Liver (tissue), 9 donors: ENCODE measurements around the gene ALS2CL. TPM values are rescaled to one million over a fixed set of nuclear protein-coding genes. Genes with fewer than 3 reads are reported as not detected.

Source experiments
- DNase-seq: peaks from one replicate; pipeline ENCODE4 v3.0.0-alpha.2; 2017; ENCODE audit warnings: low spot score
- H3K27ac ChIP-seq, 2 donors: one replicate each; pipeline ENCODE4 v1.7.0; 2013; ENCODE audit warnings: inconsistent platforms in 2 of 2, low read length in 2 of 2, control low read depth in 1 of 2, low read depth in 1 of 2, mild to moderate bottlenecking in 1 of 2
- H3K27me3 ChIP-seq, 4 donors: one replicate each; pipeline versions ENCODE4 v1.6.1 to v1.7.0; 2013; ENCODE audit warnings: low read length in 3 of 4, inconsistent platforms in 1 of 4, mild to moderate bottlenecking in 1 of 4, moderate library complexity in 1 of 4; ENCODE audit not compliant: control insufficient read depth in 4 of 4, insufficient read depth in 4 of 4
- H3K36me3 ChIP-seq, 4 donors: one replicate each; pipeline versions ENCODE4 v1.6.1 to v1.7.0; 2013; ENCODE audit warnings: low read length in 3 of 4, mild to moderate bottlenecking in 3 of 4, low read depth in 1 of 4, moderate library complexity in 1 of 4; ENCODE audit not compliant: control insufficient read depth in 4 of 4, insufficient read depth in 3 of 4
- H3K4me1 ChIP-seq, 4 donors: one replicate each; pipeline versions ENCODE4 v1.6.1 to v1.7.0; 2013; ENCODE audit warnings: low read length in 3 of 4, mild to moderate bottlenecking in 3 of 4, moderate library complexity in 1 of 4; ENCODE audit not compliant: control insufficient read depth in 4 of 4, insufficient read depth in 4 of 4
- H3K4me3 ChIP-seq, 3 donors: one replicate each; pipeline versions ENCODE4 v1.6.1 to v1.7.0; 2013; ENCODE audit warnings: low read length in 3 of 3, control low read depth in 1 of 3, low read depth in 1 of 3, mild to moderate bottlenecking in 1 of 3
- H3K9ac ChIP-seq, 2 donors: one replicate each; pipeline ENCODE4 v1.7.0; 2013; ENCODE audit warnings: low read length in 2 of 2, mild to moderate bottlenecking in 2 of 2, moderate library complexity in 2 of 2, control low read depth in 1 of 2, low read depth in 1 of 2
- H3K9me3 ChIP-seq, 4 donors: one replicate each; pipeline versions ENCODE4 v1.6.1 to v1.7.0; 2013; ENCODE audit warnings: low read length in 3 of 4; ENCODE audit not compliant: control insufficient read depth in 4 of 4
- ATF3 ChIP-seq: IDR thresholded peaks from 2 replicates; pipeline ENCODE4 v1.6.1; 2016; ENCODE audit warnings: antibody characterized with exemption
- CTCF ChIP-seq: fragments of 150-350 bp; IDR thresholded peaks from 2 replicates; pipeline ENCODE4 v1.5.1; 2017; ENCODE audit warnings: improper control_type of control experiment, low read depth, low read length; ENCODE audit not compliant: missing input control
- EGR1 ChIP-seq, 2 donors: IDR thresholded peaks; 2 replicates each; pipeline ENCODE4 v1.6.1; 2016 to 2018; ENCODE audit warnings: antibody characterized with exemption in 2 of 2, low read depth in 2 of 2
- FOXA1 ChIP-seq: IDR thresholded peaks from 2 replicates; pipeline ENCODE4 v1.6.1; 2016; ENCODE audit warnings: antibody characterized with exemption
- FOXA2 ChIP-seq: IDR thresholded peaks from 2 replicates; pipeline ENCODE4 v1.6.1; 2016; ENCODE audit warnings: antibody characterized with exemption
- GABPA ChIP-seq, 2 donors: IDR thresholded peaks in 1 of 2; conservative IDR thresholded peaks in 1 of 2; 2 replicates each; pipeline ENCODE4 v1.6.1; 2016; ENCODE audit warnings: antibody characterized with exemption in 2 of 2, mild to moderate bottlenecking in 1 of 2, moderate library complexity in 1 of 2
- HNF4A ChIP-seq, 2 donors: conservative IDR thresholded peaks; 2 replicates each; pipeline ENCODE4 v1.6.1; 2016; ENCODE audit warnings: antibody characterized with exemption in 2 of 2, mild to moderate bottlenecking in 2 of 2
- HNF4G ChIP-seq: IDR thresholded peaks from 2 replicates; pipeline ENCODE4 v1.6.1; 2016; ENCODE audit warnings: antibody characterized with exemption
- JUND ChIP-seq, 2 donors: IDR thresholded peaks; 2 replicates each; pipeline ENCODE4 v1.6.1; 2016; ENCODE audit warnings: antibody characterized with exemption in 2 of 2
- MAX ChIP-seq: IDR thresholded peaks from 2 replicates; pipeline ENCODE4 v1.6.1; 2016; ENCODE audit warnings: antibody characterized with exemption
- NR2F2 ChIP-seq: IDR thresholded peaks from 2 replicates; pipeline ENCODE4 v1.6.1; 2016; ENCODE audit warnings: antibody characterized with exemption
- RAD21 ChIP-seq, 2 donors: IDR thresholded peaks; 2 replicates each; pipeline ENCODE4 v1.6.1; 2016; ENCODE audit warnings: antibody characterized with exemption in 2 of 2, mild to moderate bottlenecking in 2 of 2
- RXRA ChIP-seq, 2 donors: IDR thresholded peaks; 2 replicates each; pipeline ENCODE4 v1.6.1; 2017 to 2018; ENCODE audit warnings: antibody characterized with exemption in 2 of 2, mild to moderate bottlenecking in 1 of 2
- SP1 ChIP-seq: IDR thresholded peaks from 2 replicates; pipeline ENCODE4 v1.6.1; 2018; ENCODE audit warnings: antibody characterized with exemption, mild to moderate bottlenecking
- TAF1 ChIP-seq: conservative IDR thresholded peaks from 2 replicates; pipeline ENCODE4 v1.6.1; 2016; ENCODE audit warnings: antibody characterized with exemption, mild to moderate bottlenecking
- YY1 ChIP-seq: IDR thresholded peaks from 2 replicates; pipeline ENCODE4 v1.6.1; 2016; ENCODE audit warnings: antibody characterized with exemption, mild to moderate bottlenecking
- WGBS: extraction: QIAGEN DNeasy Blood & Tissue Kit; methylation state at CpG from one replicate; pipeline ENCODE4 v1.1.7; 2013; 5-methylcytosine and 5-hydroxymethylcytosine counted together
- polyA plus RNA-seq, 2 donors: library from polyadenylated mRNA; stranded (reverse) in 1 of 2; unstranded in 1 of 2; fragments of 200-250 nt in 1 of 2; fragments of >200 nt in 1 of 2; fragmentation: Nextera tagmentation in 1 of 2; extraction: Ambion mirVana in 1 of 2; gene quantifications; one replicate each; pipeline versions ENCODE4 v1.2.1 to v1.2.3, GENCODE V29; 2013 to 2015
- total RNA-seq, 2 donors: library from RNA; depleted of rRNA; stranded (reverse); fragments of >200 nt; gene quantifications; one replicate each; pipeline ENCODE4 v1.2.3, GENCODE V29; 2014
- TF ChIP-seq, protein P1 (sequence below): IDR thresholded peaks from 2 replicates; pipeline ENCODE4 v1.6.1; 2016; ENCODE audit warnings: antibody characterized with exemption, mild to moderate bottlenecking
- TF ChIP-seq, protein P2 (sequence below): IDR thresholded peaks from 2 replicates; pipeline ENCODE4 v1.6.1; 2016; ENCODE audit warnings: antibody characterized with exemption
- donor health status: healthy.
- donor health status: healthy.
- donor health status: healthy.
- donor health status: healthy.
- donor health status: healthy.

Gene ALS2CL
- total and polyA plus RNA-seq, 4 donors, result 0.51 to 22.9 (median 5.7) TPM

DNA sequence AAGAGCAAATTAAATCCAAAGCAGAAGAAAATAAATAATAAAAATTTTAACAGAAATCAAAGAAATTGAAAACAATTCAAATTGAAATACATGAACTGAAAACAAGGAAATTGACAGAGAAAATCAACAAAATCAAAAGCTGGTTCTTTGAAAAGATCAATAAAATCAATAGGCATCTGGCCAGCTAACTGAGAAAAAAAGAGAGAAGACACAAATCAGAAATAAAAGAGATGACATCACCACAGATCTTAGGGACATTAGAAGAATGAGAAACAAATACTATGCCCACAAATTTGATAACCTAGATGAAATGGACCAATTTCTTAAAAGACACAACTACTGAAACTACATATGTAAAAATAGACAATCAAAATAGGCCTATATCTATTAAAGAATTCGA, 42.4 kb downstream of the ALS2CL start:
- Histone ChIP-seq H3K9ac (no peak overlapping the region), H3K9me3 (peaks cover 0 to 4% (median 0%) of the 10 kb centered on the region in 4 donors), H3K4me1 (no peaks in the 10 kb centered on the region), H3K4me3 (no peak overlapping the region), H3K36me3 (no peaks in the 10 kb centered on the region), H3K27ac (no peak overlapping the region), H3K27me3 (no peaks in the 10 kb centered on the region)
- WGBS, result 74% methylated on average over 1 of the region's 1 CpG
- DNase-seq, result no peak
- TF ChIP-seq FOXA2 (no peak), GABPA (IDR thresholded peaks at IDR 0.05 in 1 of 2, conservative IDR thresholded peaks at IDR 0.05 in 1 of 2) (no peak), ATF3 (no peak), SP1 (no peak), NR2F2 (no peak), JUND (IDR thresholded peaks at IDR 0.05) (no peak), HNF4G (no peak), RAD21 (IDR thresholded peaks at IDR 0.05) (no peak), RXRA (IDR thresholded peaks at IDR 0.05) (no peak), CTCF (no peak), TAF1 (no peak), FOXA1 (no peak), HNF4A (conservative IDR thresholded peaks at IDR 0.05) (no peak), EGR1 (IDR thresholded peaks at IDR 0.05; ENCODE audit: low read depth in 2 of 2) (no peak), YY1 (no peak), MAX (no peak)
- TF ChIP-seq, protein P1, sequence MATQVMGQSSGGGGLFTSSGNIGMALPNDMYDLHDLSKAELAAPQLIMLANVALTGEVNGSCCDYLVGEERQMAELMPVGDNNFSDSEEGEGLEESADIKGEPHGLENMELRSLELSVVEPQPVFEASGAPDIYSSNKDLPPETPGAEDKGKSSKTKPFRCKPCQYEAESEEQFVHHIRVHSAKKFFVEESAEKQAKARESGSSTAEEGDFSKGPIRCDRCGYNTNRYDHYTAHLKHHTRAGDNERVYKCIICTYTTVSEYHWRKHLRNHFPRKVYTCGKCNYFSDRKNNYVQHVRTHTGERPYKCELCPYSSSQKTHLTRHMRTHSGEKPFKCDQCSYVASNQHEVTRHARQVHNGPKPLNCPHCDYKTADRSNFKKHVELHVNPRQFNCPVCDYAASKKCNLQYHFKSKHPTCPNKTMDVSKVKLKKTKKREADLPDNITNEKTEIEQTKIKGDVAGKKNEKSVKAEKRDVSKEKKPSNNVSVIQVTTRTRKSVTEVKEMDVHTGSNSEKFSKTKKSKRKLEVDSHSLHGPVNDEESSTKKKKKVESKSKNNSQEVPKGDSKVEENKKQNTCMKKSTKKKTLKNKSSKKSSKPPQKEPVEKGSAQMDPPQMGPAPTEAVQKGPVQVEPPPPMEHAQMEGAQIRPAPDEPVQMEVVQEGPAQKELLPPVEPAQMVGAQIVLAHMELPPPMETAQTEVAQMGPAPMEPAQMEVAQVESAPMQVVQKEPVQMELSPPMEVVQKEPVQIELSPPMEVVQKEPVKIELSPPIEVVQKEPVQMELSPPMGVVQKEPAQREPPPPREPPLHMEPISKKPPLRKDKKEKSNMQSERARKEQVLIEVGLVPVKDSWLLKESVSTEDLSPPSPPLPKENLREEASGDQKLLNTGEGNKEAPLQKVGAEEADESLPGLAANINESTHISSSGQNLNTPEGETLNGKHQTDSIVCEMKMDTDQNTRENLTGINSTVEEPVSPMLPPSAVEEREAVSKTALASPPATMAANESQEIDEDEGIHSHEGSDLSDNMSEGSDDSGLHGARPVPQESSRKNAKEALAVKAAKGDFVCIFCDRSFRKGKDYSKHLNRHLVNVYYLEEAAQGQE, result no peak
- TF ChIP-seq, protein P2, sequence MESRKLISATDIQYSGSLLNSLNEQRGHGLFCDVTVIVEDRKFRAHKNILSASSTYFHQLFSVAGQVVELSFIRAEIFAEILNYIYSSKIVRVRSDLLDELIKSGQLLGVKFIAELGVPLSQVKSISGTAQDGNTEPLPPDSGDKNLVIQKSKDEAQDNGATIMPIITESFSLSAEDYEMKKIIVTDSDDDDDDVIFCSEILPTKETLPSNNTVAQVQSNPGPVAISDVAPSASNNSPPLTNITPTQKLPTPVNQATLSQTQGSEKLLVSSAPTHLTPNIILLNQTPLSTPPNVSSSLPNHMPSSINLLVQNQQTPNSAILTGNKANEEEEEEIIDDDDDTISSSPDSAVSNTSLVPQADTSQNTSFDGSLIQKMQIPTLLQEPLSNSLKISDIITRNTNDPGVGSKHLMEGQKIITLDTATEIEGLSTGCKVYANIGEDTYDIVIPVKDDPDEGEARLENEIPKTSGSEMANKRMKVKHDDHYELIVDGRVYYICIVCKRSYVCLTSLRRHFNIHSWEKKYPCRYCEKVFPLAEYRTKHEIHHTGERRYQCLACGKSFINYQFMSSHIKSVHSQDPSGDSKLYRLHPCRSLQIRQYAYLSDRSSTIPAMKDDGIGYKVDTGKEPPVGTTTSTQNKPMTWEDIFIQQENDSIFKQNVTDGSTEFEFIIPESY, result no peak
